Coronary artery (tissue), 2 donors: ENCODE results near the gene TNIP1.

Experiments used
- DNase-seq: peaks from one replicate; pipeline ENCODE4 v3.0.0-alpha.2; 2017; ENCODE audit warnings: low spot score
- H3K27ac ChIP-seq, 2 donors: fragments of 200-600 bp; sonication (generic); one replicate each; pipeline ENCODE4 v1.5.1; 2016 to 2019
- H3K4me3 ChIP-seq: fragments of 200-600 bp; sonication (generic); 2 replicates; pipeline ENCODE4 v1.5.1; 2016; ENCODE audit warnings: mild to moderate bottlenecking, moderate library complexity
- TF ChIP-seq, protein P1 (sequence below): fragments of 200-600 bp; sonication (generic); IDR thresholded peaks from one replicate; pipeline ENCODE4 v1.5.1; 2019; ENCODE audit warnings: antibody characterized with exemption

The TNIP1 gene

DNA sequence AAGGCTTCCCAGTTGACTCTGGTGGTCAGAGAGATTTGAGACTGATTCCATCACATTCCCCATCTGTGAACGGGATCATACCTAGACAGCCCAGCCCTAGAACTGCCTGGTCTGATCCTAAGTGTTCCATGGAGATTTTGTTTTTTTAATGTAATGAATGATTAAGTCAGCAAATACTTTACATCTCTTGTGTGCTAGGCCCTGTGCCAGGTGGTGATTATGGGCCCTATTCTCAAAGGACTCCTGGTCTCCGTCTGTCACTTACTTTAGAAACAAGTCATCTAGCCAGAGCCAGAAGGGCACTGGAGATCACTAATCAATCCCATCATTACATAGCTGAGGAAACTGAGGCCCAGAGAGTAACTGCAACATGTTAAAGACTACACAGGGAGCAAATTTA is 61.5 kb downstream of the TNIP1 start:
- peak overlapping the region; percentile 94 to 97 for H3K27ac ChIP-seq
- DNase-seq = no peak
- H3K4me3 ChIP-seq = no peak overlapping the region
- TF ChIP-seq, protein P1, sequence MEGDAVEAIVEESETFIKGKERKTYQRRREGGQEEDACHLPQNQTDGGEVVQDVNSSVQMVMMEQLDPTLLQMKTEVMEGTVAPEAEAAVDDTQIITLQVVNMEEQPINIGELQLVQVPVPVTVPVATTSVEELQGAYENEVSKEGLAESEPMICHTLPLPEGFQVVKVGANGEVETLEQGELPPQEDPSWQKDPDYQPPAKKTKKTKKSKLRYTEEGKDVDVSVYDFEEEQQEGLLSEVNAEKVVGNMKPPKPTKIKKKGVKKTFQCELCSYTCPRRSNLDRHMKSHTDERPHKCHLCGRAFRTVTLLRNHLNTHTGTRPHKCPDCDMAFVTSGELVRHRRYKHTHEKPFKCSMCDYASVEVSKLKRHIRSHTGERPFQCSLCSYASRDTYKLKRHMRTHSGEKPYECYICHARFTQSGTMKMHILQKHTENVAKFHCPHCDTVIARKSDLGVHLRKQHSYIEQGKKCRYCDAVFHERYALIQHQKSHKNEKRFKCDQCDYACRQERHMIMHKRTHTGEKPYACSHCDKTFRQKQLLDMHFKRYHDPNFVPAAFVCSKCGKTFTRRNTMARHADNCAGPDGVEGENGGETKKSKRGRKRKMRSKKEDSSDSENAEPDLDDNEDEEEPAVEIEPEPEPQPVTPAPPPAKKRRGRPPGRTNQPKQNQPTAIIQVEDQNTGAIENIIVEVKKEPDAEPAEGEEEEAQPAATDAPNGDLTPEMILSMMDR = no peak

DNA sequence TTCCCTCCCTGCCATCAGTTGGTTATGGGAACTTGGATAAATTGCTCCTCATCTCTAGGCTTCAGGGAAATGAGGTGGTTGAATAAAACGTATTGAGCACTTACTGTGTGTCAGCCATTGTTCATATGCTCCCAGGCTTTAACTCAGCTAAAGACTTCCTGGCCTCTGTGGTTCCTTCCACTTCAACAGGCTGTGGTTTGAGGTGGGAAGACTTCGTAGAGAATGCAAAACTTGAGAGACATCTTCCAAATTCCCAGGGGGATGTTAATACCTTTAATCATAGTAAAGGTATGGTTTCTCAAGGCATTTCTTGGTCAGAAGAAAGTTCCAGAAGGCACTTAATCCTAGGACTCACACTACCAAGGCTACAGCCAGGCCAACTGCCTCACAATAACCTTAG is 62.0 kb downstream of the TNIP1 start:
- TF ChIP-seq, protein P1 = no peak
- Histone ChIP-seq H3K4me3 (no peak overlapping the region), H3K27ac (no peak overlapping the region)
- no peak for DNase-seq

DNA sequence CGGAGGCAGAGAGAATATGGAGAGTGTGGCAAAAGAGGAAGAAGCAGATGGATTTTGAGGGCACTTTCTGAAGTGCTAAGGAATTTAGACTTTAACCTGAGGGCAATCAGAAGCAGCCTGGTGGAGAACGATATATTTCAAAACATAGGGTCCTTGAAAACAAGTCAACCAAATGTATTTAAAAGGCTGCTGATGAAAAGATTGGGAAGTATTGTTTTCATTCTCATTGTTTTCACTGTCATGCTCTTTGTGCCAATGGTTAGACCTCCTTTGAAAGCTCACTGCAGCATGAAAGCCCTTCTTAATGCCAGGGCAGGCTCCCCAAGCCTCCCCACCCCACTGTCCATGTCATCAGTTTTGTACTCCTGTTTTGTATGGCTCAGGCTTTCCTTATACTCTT is 62.9 kb downstream of the TNIP1 start:
- Histone ChIP-seq H3K4me3 (no peak overlapping the region), H3K27ac (no peak overlapping the region)
- no peak for DNase-seq
- TF ChIP-seq, protein P1 = no peak

DNA sequence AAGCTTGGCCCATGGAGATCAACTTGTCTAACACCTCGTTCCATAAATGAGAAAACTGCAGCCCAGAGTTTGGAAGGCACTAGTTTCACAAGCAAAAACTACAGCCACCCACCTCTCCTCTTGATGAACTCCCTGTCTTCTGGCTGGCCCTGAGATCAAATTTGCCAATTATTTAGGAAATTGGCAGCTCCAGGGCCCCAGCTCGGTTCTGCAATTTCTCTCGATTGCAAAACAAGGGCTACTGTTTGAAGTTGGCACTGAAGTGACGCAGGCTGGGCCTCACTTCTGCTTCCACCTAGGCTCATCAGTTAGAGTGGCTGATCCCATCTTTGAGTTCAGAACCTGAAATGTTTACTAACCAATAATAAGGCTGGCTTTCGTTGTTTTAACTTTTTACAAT is 64.1 kb downstream of the TNIP1 start:
- no peak for DNase-seq
- TF ChIP-seq, protein P1 = no peak
- Histone ChIP-seq H3K27ac (peak overlapping the region in 1 of 2 donors; percentile 34), H3K4me3 (no peak overlapping the region)

DNA sequence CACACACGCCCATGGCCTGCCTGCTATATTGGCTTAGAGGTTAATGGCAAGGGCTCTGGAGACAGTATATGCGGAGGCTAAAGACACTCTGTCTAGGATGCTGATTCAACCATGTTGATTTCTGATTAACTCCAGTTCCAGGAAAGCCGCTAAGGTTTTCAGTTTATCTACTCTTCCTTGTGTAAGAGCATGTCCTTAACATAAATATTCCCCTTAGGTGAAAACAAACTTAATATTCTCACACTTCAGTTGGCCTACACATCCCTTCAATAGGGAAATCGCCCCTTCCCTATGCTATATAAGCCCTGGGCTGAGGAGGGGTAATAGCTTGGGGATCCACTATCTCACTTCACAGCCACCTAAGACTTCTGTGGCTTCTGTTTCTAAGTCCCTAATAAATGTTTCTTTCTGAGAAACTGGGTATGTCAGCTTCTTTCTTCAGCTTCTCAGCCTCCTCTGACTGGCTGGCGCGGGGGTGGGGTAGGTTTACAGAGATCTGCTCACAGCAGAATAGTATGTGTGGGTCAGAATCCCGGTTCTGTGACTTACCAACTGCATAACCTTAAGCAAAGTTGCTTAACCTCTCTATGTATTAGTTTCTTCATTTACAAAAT is 64.8 kb downstream of the TNIP1 start:
- TF ChIP-seq, protein P1 = no peak
- peak overlapping the region in 1 of 2 donors; percentile 34 for H3K27ac ChIP-seq
- no peak overlapping the region for H3K4me3 ChIP-seq
- DNase-seq = no peak

DNA sequence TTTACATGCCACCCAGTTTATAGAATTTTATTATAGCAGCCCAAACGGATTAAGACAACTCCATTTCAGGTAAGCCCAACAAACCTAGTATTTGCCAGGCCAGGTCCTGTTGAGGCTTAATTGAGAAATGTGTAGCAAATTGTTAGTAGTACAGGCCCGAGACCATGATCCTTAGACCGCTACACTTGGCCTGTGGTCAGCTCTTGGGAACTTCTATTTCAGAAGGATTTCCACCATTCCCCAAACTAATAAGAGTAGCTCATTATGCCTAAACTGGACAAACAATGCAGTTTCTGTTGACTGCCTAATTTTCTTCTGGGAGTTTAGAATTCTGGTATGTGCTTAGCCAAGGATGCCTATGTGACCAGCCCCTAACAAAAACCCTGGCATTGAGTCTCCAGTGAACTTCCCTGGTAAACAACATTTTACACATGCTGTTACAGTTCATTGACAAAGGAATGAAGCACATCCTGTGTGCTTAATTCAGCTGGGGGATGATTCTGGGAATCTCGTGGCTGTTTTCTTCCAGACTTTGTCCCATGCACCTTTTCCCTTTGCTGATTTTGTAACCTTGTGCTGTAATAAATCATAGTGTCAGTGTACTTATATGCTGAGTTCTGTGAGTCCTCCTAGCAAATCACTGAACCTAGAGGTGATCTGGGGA is 66.0 kb downstream of the TNIP1 start:
- no peak for DNase-seq
- TF ChIP-seq, protein P1 = no peak
- H3K4me3 ChIP-seq = no peak overlapping the region
- H3K27ac ChIP-seq = peak overlapping the region in 1 of 2 donors; percentile 38

DNA sequence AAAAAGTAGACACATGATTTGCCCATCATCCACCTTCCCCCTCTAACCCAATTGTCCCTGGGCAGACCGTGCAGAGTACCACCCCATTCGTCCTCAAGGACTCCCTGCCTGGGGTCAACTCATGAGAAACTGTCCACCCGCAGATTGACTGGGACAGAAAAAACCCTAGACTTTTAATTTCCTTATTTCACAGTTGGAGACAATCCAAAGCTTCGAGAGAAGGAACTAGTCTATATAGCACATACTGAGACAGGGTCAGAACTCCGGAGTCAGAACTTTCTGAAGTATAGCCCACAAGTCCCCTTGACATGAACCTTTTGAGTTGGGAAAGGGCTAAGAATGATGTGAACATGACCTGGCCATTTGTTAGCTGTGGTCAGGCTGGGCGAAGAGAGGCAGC is 68.0 kb downstream of the TNIP1 start:
- no peak overlapping the region for H3K27ac ChIP-seq
- no peak overlapping the region for H3K4me3 ChIP-seq
- DNase-seq = no peak
- TF ChIP-seq, protein P1 = no peak
